Activated CD8-positive, alpha-beta memory T cell treated with anti-CD3 and anti-CD28 coated beads for 4 hours (primary cell): ENCODE data around the gene TMEM223.
"Not testable (repeated sequence)": the region's sequence is repeated elsewhere in the genome, so short reads cannot be mapped to it uniquely, and the experiment has no call there.

ENCODE experiments used
- DNase-seq, 2 donors: peaks; one replicate each; pipeline ENCODE4 v3.0.0-alpha.2; 2020; ENCODE audit warnings: low read depth in 2 of 2

TMEM223 gene

DNA sequence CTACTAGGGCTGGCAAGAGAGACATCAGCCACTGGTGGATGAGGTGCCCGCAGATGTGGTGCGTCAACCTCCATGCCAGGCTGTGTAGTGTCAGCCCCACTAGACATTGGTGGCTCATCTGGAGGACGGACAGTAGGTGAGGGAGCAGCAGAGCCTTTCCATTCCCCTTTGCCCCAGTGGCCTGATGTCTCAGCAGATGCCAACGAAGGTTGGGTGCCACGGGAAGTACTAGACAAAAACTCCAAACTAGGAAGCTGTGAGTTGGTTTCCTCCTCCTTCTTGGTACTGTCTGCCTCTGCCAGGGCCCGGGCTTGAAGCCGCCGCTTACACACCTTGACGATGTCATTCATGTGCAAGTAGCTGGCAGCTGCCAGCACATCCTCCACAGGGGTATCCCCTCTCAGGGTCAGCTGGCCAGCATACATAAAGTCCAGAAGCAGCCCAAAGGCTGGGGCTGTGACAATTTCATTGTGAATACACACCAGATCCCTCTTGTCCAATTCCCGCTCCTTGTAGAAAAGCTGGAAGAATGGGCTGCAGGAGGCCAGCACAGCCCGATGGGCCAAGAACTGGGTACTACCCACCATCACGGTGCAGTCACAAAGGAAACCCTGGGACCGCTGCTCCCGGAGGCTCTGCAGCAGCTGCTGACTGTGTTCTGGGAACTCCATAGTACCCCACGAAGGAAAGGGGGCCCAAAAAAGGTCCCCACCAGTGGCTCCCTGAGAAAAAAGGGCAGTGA, 38.6 kb downstream of the TMEM223 start:
- DNase-seq: no peak

DNA sequence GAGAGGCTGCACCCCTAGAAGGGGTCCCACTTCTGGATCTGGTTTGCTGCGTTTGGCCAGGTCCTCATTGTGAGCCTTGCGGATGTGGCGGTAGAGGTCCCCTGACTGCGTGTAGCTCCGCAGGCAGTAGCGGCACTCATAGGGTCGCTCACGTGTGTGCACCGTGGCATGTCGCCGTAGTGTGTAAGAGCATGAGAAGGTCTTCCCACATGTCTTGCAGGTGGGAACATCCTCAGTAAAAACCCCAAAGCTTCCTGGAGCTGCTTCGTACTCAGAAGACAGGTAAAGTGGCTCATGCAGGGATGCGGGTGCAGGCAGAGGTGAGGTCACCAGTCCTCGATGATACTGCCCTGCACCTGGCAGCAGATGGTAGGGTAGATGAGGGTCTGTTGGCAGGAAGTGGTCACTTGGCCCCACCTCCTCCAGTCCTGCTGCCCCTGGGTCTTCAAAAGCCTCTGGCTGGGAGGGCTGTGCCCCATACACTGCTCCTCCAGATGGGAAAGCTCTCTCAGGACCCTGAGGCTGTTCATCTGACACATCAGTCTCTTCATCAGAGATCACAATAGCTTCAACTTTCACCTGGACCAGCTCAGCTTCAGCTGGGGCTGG, 39.5 kb downstream of the TMEM223 start:
- DNase-seq: no peak

DNA sequence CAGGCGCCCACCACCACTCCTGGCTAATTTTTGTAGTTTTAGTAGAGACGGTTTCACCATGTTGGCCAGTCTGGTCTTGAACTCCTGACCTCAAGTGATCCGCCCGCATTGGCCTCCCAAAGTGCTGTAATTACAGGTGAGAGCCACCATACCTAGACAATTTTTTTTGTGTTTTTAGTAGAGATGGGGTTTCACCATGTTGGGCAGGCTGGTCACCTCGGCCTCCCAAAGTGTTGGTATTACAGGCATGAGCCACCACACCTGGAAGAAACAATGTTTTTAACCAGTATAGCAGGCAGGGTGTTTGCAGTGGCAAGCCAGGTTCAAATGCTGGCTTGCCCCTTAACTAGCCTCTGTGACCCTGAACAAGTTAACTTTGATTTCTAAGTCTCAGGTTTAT, 41.9 kb downstream of the TMEM223 start:
- DNase-seq: not testable (repeated sequence)

DNA sequence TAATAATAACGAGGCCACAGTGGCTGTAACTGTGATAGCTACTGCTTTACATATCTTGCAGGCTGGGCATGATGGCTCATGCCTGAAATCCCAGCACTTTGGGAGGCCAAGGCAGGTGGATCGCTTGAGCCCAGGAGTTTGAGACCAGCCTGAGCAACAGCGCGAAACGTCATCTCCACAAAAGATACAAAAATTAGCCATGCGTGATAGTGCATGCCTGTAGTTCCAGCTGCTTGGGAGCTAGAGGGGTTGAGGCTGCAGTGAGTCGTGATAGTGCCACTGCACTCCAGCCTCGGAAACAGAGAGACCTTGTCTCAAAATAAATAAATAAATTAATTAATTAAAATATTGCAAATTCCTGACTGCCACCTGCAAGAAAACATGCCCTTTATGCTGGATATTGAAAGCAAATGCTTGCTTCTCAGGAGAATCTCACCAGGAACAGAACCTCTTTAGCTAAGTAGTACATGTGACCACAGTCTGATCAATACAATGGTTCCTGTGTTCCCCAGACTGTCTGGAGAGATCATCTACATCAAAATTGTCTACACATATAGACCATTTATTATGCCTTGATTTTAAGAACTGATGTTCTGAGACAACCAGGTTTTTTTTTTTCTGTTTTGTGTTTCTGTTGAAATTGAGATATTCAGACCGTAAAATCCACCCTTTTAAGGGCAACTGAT, 44.2 kb downstream of the TMEM223 start:
- no peak for DNase-seq
